MM.1S (cell line): ENCODE measurements around the gene CPD.

Experiments used
- DNase-seq: peaks from one replicate; pipeline ENCODE4 v3.0.0-alpha.2; 2015
- H2AFZ ChIP-seq: fragments of 300-600 bp; sonication (generic); 2 replicates; pipeline ENCODE4 v1.6.0; 2016; ENCODE audit warnings: antibody characterized with exemption, low read length
- H3F3A ChIP-seq: fragments of 300-600 bp; sonication (generic); 2 replicates; pipeline ENCODE4 v1.6.1; 2016; ENCODE audit warnings: mild to moderate bottlenecking, antibody characterized with exemption, low read length, moderate library complexity, mixed read lengths; ENCODE audit not compliant: insufficient read depth
- H3K27ac ChIP-seq: fragments of 300-600 bp; sonication (generic); 2 replicates; pipeline ENCODE4 v1.5.1; 2016; ENCODE audit warnings: mild to moderate bottlenecking, low read length
- H3K27me3 ChIP-seq: fragments of 300-600 bp; sonication (generic); replicated peaks from 2 replicates; pipeline ENCODE4 v1.6.0; 2016; ENCODE audit warnings: low read length; ENCODE audit not compliant: insufficient read depth
- H3K36me3 ChIP-seq: fragments of 300-600 bp; sonication (generic); replicated peaks from 2 replicates; pipeline ENCODE4 v1.6.1; 2016; ENCODE audit warnings: mild to moderate bottlenecking, low read length, mixed read lengths; ENCODE audit not compliant: insufficient read depth
- H3K4me1 ChIP-seq: fragments of 300-600 bp; sonication (generic); 2 replicates; pipeline ENCODE4 v1.6.1; 2016; ENCODE audit warnings: low read length, mixed read lengths
- H3K4me2 ChIP-seq: fragments of 300-600 bp; sonication (generic); 2 replicates; pipeline ENCODE4 v1.6.0; 2016; ENCODE audit warnings: low read depth, low read length
- H3K4me3 ChIP-seq: fragments of 300-600 bp; sonication (generic); 2 replicates; pipeline ENCODE4 v1.5.1; 2016; ENCODE audit warnings: low read length, mixed read lengths
- H3K79me2 ChIP-seq: fragments of 300-600 bp; sonication (generic); 2 replicates; pipeline ENCODE4 v1.6.1; 2016; ENCODE audit warnings: mixed run types, low read length, mixed read lengths
- H3K9ac ChIP-seq: fragments of 300-600 bp; sonication (generic); 2 replicates; pipeline ENCODE4 v1.6.1; 2016; ENCODE audit warnings: low read length, mixed read lengths
- H3K9me2 ChIP-seq: fragments of 300-600 bp; sonication (generic); replicated peaks from 2 replicates; pipeline ENCODE4 v1.6.1; 2016; ENCODE audit warnings: mild to moderate bottlenecking, low read length, mixed read lengths; ENCODE audit not compliant: insufficient read depth
- H3K9me3 ChIP-seq: fragments of 300-600 bp; sonication (generic); replicated peaks from 2 replicates; pipeline ENCODE4 v1.6.1; 2016; ENCODE audit warnings: mild to moderate bottlenecking, low read length, mixed read lengths; ENCODE audit not compliant: insufficient read depth
- H4K20me1 ChIP-seq: fragments of 300-600 bp; sonication (generic); 2 replicates; pipeline ENCODE4 v1.6.1; 2016; ENCODE audit warnings: mild to moderate bottlenecking, low read length, moderate library complexity, mixed read lengths; ENCODE audit not compliant: insufficient read depth
- CTCF ChIP-seq: fragments of 300-600 bp; sonication (generic); IDR thresholded peaks from 2 replicates; pipeline ENCODE4 v1.5.1; 2016; ENCODE audit warnings: antibody characterized with exemption, low read length, mixed read lengths
- EZH2 ChIP-seq: fragments of 300-600 bp; sonication (generic); optimal IDR thresholded peaks from 2 replicates; pipeline ENCODE3; 2017; ENCODE audit warnings: low read depth, mild to moderate bottlenecking, antibody characterized with exemption, low read length, mixed read lengths
- EZH2phosphoT487 ChIP-seq: fragments of 300-600 bp; sonication (generic); IDR thresholded peaks from 2 replicates; pipeline ENCODE4 v1.6.1; 2018; ENCODE audit warnings: antibody characterized with exemption, low read length

CPD gene

GRCh38 chr17:30343796-30344195 lies 34.9 kb upstream of the CPD start:
- H2AFZ ChIP-seq, result no peak overlapping the region
- H3K36me3 ChIP-seq, result no peaks in the 10 kb centered on the region
- no peak overlapping the region for H3K4me2 ChIP-seq
- H3K9ac ChIP-seq, result no peak overlapping the region
- no peak for TF ChIP-seq EZH2phosphoT487
- TF ChIP-seq CTCF, result no peak
- no peak for TF ChIP-seq EZH2
- no peaks in the 10 kb centered on the region for H3K79me2 ChIP-seq
- H3F3A ChIP-seq, result no peaks in the 10 kb centered on the region
- H3K9me2 ChIP-seq, result no peaks in the 10 kb centered on the region
- no peak for DNase-seq
- no peaks in the 10 kb centered on the region for H4K20me1 ChIP-seq
- H3K4me1 ChIP-seq, result 0 out of 2 replicates have a peak, but pooled peaks cover 3% of the 10 kb centered on the region
- no peak overlapping the region for H3K27ac ChIP-seq
- H3K9me3 ChIP-seq, result no peaks in the 10 kb centered on the region
- no peaks in the 10 kb centered on the region for H3K27me3 ChIP-seq
- H3K4me3 ChIP-seq, result no peak overlapping the region

- Histone ChIP-seq H3K4me1 (0 out of 2 replicates have a peak, but pooled peaks cover 3% of the 10 kb centered on the region), H3K9me2 (no peaks in the 10 kb centered on the region), H3K4me2 (no peak overlapping the region), H3K4me3 (no peak overlapping the region), H3F3A (no peaks in the 10 kb centered on the region), H3K9ac (no peak overlapping the region), H3K79me2 (no peaks in the 10 kb centered on the region), H3K27ac (no peak overlapping the region), H2AFZ (no peak overlapping the region), H4K20me1 (no peaks in the 10 kb centered on the region), H3K36me3 (no peaks in the 10 kb centered on the region), H3K27me3 (no peaks in the 10 kb centered on the region), H3K9me3 (no peaks in the 10 kb centered on the region)
- DNase-seq, result no peak
- TF ChIP-seq EZH2phosphoT487, result no peak
- no peak for TF ChIP-seq CTCF
- TF ChIP-seq EZH2, result no peak
These were observed 34.2 kb upstream of the CPD start for GRCh38 chr17:30344283-30345088.

- Histone ChIP-seq H3K27me3 (no peaks in the 10 kb centered on the region), H4K20me1 (no peaks in the 10 kb centered on the region), H3K9ac (no peak overlapping the region), H3K9me2 (no peaks in the 10 kb centered on the region), H3K27ac (no peak overlapping the region), H3K4me2 (no peak overlapping the region), H2AFZ (no peak overlapping the region), H3K9me3 (no peaks in the 10 kb centered on the region), H3F3A (no peaks in the 10 kb centered on the region), H3K4me1 (no peaks in the 10 kb centered on the region), H3K4me3 (no peak overlapping the region), H3K36me3 (no peaks in the 10 kb centered on the region), H3K79me2 (no peaks in the 10 kb centered on the region)
- no peak for DNase-seq
- TF ChIP-seq EZH2, result no peak
- no peak for TF ChIP-seq EZH2phosphoT487
- TF ChIP-seq CTCF, result no peak
These were observed 33.7 kb upstream of the CPD start for GRCh38 chr17:30345089-30345433.
